ENCODE data around the gene SOX9. TPM values are rescaled to one million over a fixed set of nuclear protein-coding genes. Genes with fewer than 3 reads are reported as not detected.

Gene SOX9
- total RNA-seq, 1 experiment from 2014 or later = 31.1 TPM

DNA sequence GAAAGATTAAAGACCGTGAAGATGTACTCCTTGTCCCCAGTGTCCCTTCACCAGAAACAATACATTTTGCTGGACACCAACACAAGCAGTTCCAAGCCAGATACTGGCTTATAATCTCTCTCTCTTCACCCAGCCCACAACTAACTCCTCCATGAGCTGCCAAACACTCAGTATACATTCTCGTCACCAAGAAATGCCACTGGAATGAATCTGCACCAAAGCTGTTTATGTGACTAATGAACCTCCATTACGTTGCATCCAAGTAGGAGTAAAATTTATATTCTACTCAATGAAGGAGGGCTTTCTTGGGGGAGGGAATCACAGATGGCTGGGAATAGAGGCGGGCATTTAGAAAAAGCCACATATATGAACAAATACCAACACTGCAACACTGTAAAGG lies 20.9 kb upstream of the SOX9 start:
- no peaks in the 10 kb centered on the region for H3K36me3 ChIP-seq (ENCODE audit: insufficient read depth, low read length, poor library complexity, severe bottlenecking)
- POLR2A ChIA-PET (ENCODE audit: low non-redundant PET) = no interaction called here
- no peak overlapping the region for H3K4me3 ChIP-seq (ENCODE audit: low read depth, low read length, poor library complexity, severe bottlenecking)
- CTCF ChIA-PET = no interaction called here
- DNase-seq (ENCODE audit: low spot score) = no peak
- H3K4me1 ChIP-seq (ENCODE audit: insufficient read depth, low read length, poor library complexity, severe bottlenecking) = no peaks in the 10 kb centered on the region
- intact Hi-C loops (cut with micrococcal nuclease; ENCODE audit: unreplicated experiment) = no loop called here
- no TSS peak for BruUV-seq (replicated peaks)
- H3K27me3 ChIP-seq (replicated peaks; ENCODE audit: insufficient read depth, low read depth, low read length, poor library complexity) = no peaks in the 10 kb centered on the region
- H3K9me3 ChIP-seq (ENCODE audit: low read depth, low read length, poor library complexity, severe bottlenecking) = no peaks in the 10 kb centered on the region
- no peak overlapping the region for H3K27ac ChIP-seq (ENCODE audit: low read depth, low read length, poor library complexity, severe bottlenecking)
- TF ChIP-seq, protein P1, sequence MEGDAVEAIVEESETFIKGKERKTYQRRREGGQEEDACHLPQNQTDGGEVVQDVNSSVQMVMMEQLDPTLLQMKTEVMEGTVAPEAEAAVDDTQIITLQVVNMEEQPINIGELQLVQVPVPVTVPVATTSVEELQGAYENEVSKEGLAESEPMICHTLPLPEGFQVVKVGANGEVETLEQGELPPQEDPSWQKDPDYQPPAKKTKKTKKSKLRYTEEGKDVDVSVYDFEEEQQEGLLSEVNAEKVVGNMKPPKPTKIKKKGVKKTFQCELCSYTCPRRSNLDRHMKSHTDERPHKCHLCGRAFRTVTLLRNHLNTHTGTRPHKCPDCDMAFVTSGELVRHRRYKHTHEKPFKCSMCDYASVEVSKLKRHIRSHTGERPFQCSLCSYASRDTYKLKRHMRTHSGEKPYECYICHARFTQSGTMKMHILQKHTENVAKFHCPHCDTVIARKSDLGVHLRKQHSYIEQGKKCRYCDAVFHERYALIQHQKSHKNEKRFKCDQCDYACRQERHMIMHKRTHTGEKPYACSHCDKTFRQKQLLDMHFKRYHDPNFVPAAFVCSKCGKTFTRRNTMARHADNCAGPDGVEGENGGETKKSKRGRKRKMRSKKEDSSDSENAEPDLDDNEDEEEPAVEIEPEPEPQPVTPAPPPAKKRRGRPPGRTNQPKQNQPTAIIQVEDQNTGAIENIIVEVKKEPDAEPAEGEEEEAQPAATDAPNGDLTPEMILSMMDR (conservative IDR thresholded peaks at IDR 0.05; ENCODE audit: low read depth, low read length) = no peak
- TF ChIP-seq EZH2 (IDR thresholded peaks at IDR 0.05; ENCODE audit: borderline replicate concordance, low read depth, low read length, poor library complexity, severe bottlenecking) = no peak

DNA sequence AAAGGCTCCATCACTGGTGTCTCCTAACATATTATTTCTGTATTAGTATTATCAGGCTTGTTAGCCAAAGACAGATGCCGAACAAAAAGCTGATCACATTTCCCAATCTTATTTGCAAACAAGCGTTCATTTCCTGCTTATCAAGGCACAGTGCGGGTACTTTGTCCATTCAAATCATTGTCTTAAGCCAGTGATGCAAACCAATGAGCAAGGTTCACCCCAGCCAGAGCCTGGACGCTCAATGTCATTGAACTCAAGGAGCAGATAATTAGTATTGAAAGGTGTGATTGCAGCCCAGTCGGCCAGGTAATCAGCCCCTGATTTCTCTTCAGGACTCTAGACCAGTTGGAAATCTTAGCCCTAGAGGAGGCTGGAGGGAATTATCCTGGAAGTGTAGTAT lies 20.4 kb upstream of the SOX9 start:
- no peaks in the 10 kb centered on the region for H3K9me3 ChIP-seq (ENCODE audit: low read depth, low read length, poor library complexity, severe bottlenecking)
- no peaks in the 10 kb centered on the region for H3K27me3 ChIP-seq (replicated peaks; ENCODE audit: insufficient read depth, low read depth, low read length, poor library complexity)
- no peaks in the 10 kb centered on the region for H3K4me1 ChIP-seq (ENCODE audit: insufficient read depth, low read length, poor library complexity, severe bottlenecking)
- no peak overlapping the region for H3K4me3 ChIP-seq (ENCODE audit: low read depth, low read length, poor library complexity, severe bottlenecking)
- ChIA-PET CTCF (no interaction called here), POLR2A (ENCODE audit: low non-redundant PET) (no interaction called here)
- intact Hi-C loops (cut with micrococcal nuclease; ENCODE audit: unreplicated experiment) = no loop called here
- BruUV-seq (replicated peaks) = no TSS peak
- H3K36me3 ChIP-seq (ENCODE audit: insufficient read depth, low read length, poor library complexity, severe bottlenecking) = no peaks in the 10 kb centered on the region
- no peak for DNase-seq (ENCODE audit: low spot score)
- no peak overlapping the region for H3K27ac ChIP-seq (ENCODE audit: low read depth, low read length, poor library complexity, severe bottlenecking)
- TF ChIP-seq EZH2 (IDR thresholded peaks at IDR 0.05; ENCODE audit: borderline replicate concordance, low read depth, low read length, poor library complexity, severe bottlenecking) = no peak
- TF ChIP-seq, protein P1 (conservative IDR thresholded peaks at IDR 0.05; ENCODE audit: low read depth, low read length) = no peak

DNA sequence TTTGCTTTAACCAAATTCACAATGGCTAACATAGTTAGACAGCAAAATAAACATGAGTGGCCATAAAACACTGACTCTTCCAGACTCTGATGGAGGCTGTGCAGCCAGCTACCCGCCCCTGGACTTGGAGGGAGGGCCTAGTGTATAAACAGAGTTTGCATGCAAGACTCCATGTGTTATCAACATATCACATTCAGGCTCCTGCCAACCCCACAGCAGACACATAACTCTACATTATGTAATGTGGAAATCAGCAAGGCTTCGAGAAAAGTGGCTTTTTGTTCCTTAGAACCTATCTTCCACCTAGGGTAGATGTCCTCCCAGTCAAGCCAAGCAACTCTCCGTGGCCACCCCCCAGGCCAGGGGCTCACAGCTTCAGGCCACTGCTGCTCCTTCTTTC lies 19.3 kb upstream of the SOX9 start:
- DNase-seq (ENCODE audit: low spot score) = no peak
- Histone ChIP-seq H3K4me1 (ENCODE audit: insufficient read depth, low read length, poor library complexity, severe bottlenecking) (no peaks in the 10 kb centered on the region), H3K27ac (ENCODE audit: low read depth, low read length, poor library complexity, severe bottlenecking) (no peak overlapping the region), H3K36me3 (ENCODE audit: insufficient read depth, low read length, poor library complexity, severe bottlenecking) (no peaks in the 10 kb centered on the region), H3K4me3 (ENCODE audit: low read depth, low read length, poor library complexity, severe bottlenecking) (no peak overlapping the region), H3K27me3 (replicated peaks; ENCODE audit: insufficient read depth, low read depth, low read length, poor library complexity) (no peaks in the 10 kb centered on the region), H3K9me3 (ENCODE audit: low read depth, low read length, poor library complexity, severe bottlenecking) (no peaks in the 10 kb centered on the region)
- CTCF ChIA-PET = no interaction called here
- POLR2A ChIA-PET (ENCODE audit: low non-redundant PET) = no interaction called here
- no peak for TF ChIP-seq EZH2 (IDR thresholded peaks at IDR 0.05; ENCODE audit: borderline replicate concordance, low read depth, low read length, poor library complexity, severe bottlenecking)
- TF ChIP-seq, protein P1 (conservative IDR thresholded peaks at IDR 0.05; ENCODE audit: low read depth, low read length) = no peak
- intact Hi-C loops (cut with micrococcal nuclease; ENCODE audit: unreplicated experiment) = no loop called here
- BruUV-seq (replicated peaks) = no TSS peak

All from A673 (cell line).